Measurements from ENCODE around the gene EEF1AKMT3. TPM values are rescaled to one million over a fixed set of nuclear protein-coding genes. Genes with fewer than 3 reads are reported as not detected.

The EEF1AKMT3 gene
- total RNA-seq, 1 experiment from 2014 or later: 5.0 TPM

DNA sequence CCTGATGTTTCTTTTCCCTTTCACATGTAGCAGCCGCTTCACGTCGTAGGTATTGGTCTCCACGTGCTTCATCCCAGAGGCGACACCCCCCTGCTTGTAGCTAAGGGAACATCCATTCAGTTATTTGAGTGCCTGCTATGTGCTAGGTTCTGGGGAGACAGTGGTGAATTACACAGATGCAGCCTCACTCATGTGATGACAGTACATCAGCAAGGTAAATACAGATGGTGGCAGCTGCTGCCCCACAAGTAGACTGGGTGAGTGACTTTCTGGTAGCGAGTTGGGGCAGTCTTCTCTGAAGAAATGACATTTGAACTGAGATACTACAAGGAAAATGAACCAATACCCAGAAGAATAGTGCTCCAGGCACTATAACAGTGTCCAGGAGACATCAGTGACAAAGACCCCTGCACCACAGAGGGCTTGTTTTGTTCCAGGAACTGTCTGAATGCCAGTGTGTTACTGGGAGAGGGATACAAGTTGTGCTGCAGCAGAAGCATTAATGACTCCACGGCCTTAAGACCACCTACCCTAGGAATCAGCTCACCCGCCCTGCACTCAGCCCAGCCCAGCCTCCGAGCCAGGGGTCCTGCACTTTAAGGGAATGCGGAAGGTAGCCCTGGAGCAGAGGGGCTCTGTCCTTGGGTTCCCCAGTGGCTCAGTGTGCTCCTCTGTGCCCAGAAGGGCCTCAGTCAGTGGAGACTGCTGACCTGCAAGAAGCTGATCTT is 38.8 kb downstream of the EEF1AKMT3 start:
- H3K9me3 Mint-ChIP-seq (ENCODE audit: unreplicated experiment): no peaks in the 10 kb centered on the region
- H3K4me3 Mint-ChIP-seq (ENCODE audit: unreplicated experiment): no peak overlapping the region
- no peak overlapping the region for H3K4me3 ChIP-seq (ENCODE audit: low read depth, low read length)
- H3K4me1 ChIP-seq: no peaks in the 10 kb centered on the region
- POLR2A ChIA-PET: interaction anchor here (0.6 kb wide), 2 partner anchors 25 to 48 kb away, joined by 3 read pairs; no protein-coding TSS in a partner anchor
- no peaks in the 10 kb centered on the region for H3K27me3 ChIP-seq (replicated peaks; ENCODE audit: control insufficient read depth, insufficient read depth, low read length)
- intact Hi-C loops (cut with micrococcal nuclease; ENCODE audit: unreplicated experiment): no loop called here
- H3K27me3 Mint-ChIP-seq (ENCODE audit: insufficient read depth, unreplicated experiment): no peaks in the 10 kb centered on the region
- CTCF ChIA-PET: no interaction called here
- no peak overlapping the region for H3K27ac Mint-ChIP-seq (ENCODE audit: unreplicated experiment)
- no peaks in the 10 kb centered on the region for H3K9me3 ChIP-seq
- H3K4me1 Mint-ChIP-seq (ENCODE audit: low read depth, unreplicated experiment): no peaks in the 10 kb centered on the region
- H3K36me3 Mint-ChIP-seq (ENCODE audit: insufficient read depth, unreplicated experiment): peaks cover 2% of the 10 kb centered on the region
- H3K36me3 ChIP-seq (ENCODE audit: control insufficient read depth, insufficient read depth, low read length): no peaks in the 10 kb centered on the region
- BruUV-seq (replicated peaks): no TSS peak
- DNase-seq: no peak
- TF ChIP-seq, protein P1, sequence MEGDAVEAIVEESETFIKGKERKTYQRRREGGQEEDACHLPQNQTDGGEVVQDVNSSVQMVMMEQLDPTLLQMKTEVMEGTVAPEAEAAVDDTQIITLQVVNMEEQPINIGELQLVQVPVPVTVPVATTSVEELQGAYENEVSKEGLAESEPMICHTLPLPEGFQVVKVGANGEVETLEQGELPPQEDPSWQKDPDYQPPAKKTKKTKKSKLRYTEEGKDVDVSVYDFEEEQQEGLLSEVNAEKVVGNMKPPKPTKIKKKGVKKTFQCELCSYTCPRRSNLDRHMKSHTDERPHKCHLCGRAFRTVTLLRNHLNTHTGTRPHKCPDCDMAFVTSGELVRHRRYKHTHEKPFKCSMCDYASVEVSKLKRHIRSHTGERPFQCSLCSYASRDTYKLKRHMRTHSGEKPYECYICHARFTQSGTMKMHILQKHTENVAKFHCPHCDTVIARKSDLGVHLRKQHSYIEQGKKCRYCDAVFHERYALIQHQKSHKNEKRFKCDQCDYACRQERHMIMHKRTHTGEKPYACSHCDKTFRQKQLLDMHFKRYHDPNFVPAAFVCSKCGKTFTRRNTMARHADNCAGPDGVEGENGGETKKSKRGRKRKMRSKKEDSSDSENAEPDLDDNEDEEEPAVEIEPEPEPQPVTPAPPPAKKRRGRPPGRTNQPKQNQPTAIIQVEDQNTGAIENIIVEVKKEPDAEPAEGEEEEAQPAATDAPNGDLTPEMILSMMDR (IDR thresholded peaks at IDR 0.05; ENCODE audit: insufficient read depth in 1 of 2, low read depth in 1 of 2, low read length in 1 of 2, severe bottlenecking in 1 of 2, unreplicated experiment in 1 of 2): no peak

- no peak overlapping the region for H3K27ac Mint-ChIP-seq (ENCODE audit: unreplicated experiment)
- intact Hi-C loops (cut with micrococcal nuclease; ENCODE audit: unreplicated experiment): no loop called here
Observed at GRCh38 chr12:57813111-57813970, 40.9 kb downstream of the EEF1AKMT3 start.

More at GRCh38 chr12:57813111-57813970, 40.9 kb downstream of the EEF1AKMT3 start:
- Histone ChIP-seq H3K36me3 (ENCODE audit: control insufficient read depth, insufficient read depth, low read length) (no peaks in the 10 kb centered on the region), H3K4me3 (ENCODE audit: low read depth, low read length) (no peak overlapping the region), H3K4me1 (no peaks in the 10 kb centered on the region), H3K9me3 (no peaks in the 10 kb centered on the region), H3K27me3 (replicated peaks; ENCODE audit: control insufficient read depth, insufficient read depth, low read length) (no peaks in the 10 kb centered on the region)
- DNase-seq: no peak
- BruUV-seq (replicated peaks): no TSS peak
- H3K27me3 Mint-ChIP-seq (ENCODE audit: insufficient read depth, unreplicated experiment): no peaks in the 10 kb centered on the region
- no peak overlapping the region for H3K4me3 Mint-ChIP-seq (ENCODE audit: unreplicated experiment)
- ChIA-PET POLR2A (no interaction called here), CTCF (no interaction called here)
- TF ChIP-seq, protein P1 (IDR thresholded peaks at IDR 0.05; ENCODE audit: insufficient read depth in 1 of 2, low read depth in 1 of 2, low read length in 1 of 2, severe bottlenecking in 1 of 2, unreplicated experiment in 1 of 2): no peak
- peaks cover 2% of the 10 kb centered on the region for H3K36me3 Mint-ChIP-seq (ENCODE audit: insufficient read depth, unreplicated experiment)
- H3K9me3 Mint-ChIP-seq (ENCODE audit: unreplicated experiment): no peaks in the 10 kb centered on the region
- no peaks in the 10 kb centered on the region for H3K4me1 Mint-ChIP-seq (ENCODE audit: low read depth, unreplicated experiment)

Data from Caco-2 (cell line).